Lower leg skin (tissue), 4 donors: ENCODE data around the gene DRC7. TPM values are rescaled to one million over a fixed set of nuclear protein-coding genes. Genes with fewer than 3 reads are reported as not detected.
"Not testable (repeated sequence)": the region's sequence is repeated elsewhere in the genome, so short reads cannot be mapped to it uniquely, and the experiment has no call there.

Source experiments
- DNase-seq, 2 donors: peaks; one replicate each; pipeline ENCODE4 v3.0.0-alpha.2; 2019; ENCODE audit warnings: low spot score in 2 of 2
- H3K4me3 ChIP-seq: fragments of 200-600 bp; sonication (generic); 2 replicates; pipeline ENCODE4 v1.5.1; 2017; ENCODE audit warnings: mild to moderate bottlenecking, low read depth; ENCODE audit not compliant: poor library complexity, severe bottlenecking
- POLR2A ChIP-seq, 2 donors: fragments of 450-650 bp; IDR thresholded peaks; one replicate each; pipeline ENCODE4 v1.6.1; 2016 to 2017; ENCODE audit warnings: antibody characterized with exemption in 2 of 2, mild to moderate bottlenecking in 1 of 2, moderate library complexity in 1 of 2
- WGBS, 2 donors: methylation state at CpG; one replicate each; pipeline ENCODE4 v1.1.5; 2018; 5-methylcytosine and 5-hydroxymethylcytosine counted together
- intact Hi-C: fragments of 100-400 bp; cut with DNase I; formaldehyde crosslinking; loops from one replicate; pipeline ENCODE4 v1.15.0; 2023; ENCODE audit warnings: low total_unique reads
- total RNA-seq, 4 donors: library from RNA; depleted of rRNA; stranded (reverse); fragments of >200 nt; gene quantifications; one replicate each; pipeline ENCODE4 v1.1.0, GENCODE V29; 2016
- TF ChIP-seq, protein P1 (sequence below), 3 donors: fragments of 450-650 bp; IDR thresholded peaks; one replicate each; pipeline ENCODE4 v1.5.1; 2016; ENCODE audit warnings: antibody characterized with exemption in 3 of 3, mild to moderate bottlenecking in 3 of 3, moderate library complexity in 2 of 3

The DRC7 gene
- total RNA-seq, 4 donors from 2014 or later, result not detected

DNA sequence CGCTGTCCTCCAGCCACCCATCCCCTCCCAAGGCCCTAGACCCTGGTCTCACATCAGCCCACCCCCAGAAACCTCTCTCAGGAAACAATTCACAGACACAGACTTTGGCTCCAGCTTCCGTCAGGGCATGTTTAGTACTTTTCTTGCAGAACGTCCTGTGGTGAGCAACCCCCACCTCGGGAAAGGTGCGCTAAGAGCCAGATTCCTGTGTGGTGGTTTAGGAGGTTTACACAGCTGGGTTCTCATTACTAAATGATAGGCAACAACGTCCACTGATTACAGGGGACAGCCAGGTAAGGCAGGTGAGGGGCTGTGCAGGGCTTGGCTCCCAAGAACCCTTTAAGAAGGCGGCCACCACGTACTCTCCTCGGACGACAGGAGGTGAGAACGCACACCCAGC is 78.4 kb downstream of the DRC7 start:
- intact Hi-C loops, result no loop called here
- no peak for DNase-seq
- TF ChIP-seq, protein P1, sequence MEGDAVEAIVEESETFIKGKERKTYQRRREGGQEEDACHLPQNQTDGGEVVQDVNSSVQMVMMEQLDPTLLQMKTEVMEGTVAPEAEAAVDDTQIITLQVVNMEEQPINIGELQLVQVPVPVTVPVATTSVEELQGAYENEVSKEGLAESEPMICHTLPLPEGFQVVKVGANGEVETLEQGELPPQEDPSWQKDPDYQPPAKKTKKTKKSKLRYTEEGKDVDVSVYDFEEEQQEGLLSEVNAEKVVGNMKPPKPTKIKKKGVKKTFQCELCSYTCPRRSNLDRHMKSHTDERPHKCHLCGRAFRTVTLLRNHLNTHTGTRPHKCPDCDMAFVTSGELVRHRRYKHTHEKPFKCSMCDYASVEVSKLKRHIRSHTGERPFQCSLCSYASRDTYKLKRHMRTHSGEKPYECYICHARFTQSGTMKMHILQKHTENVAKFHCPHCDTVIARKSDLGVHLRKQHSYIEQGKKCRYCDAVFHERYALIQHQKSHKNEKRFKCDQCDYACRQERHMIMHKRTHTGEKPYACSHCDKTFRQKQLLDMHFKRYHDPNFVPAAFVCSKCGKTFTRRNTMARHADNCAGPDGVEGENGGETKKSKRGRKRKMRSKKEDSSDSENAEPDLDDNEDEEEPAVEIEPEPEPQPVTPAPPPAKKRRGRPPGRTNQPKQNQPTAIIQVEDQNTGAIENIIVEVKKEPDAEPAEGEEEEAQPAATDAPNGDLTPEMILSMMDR (IDR thresholded peaks at IDR 0.05), result no peak
- no peak for TF ChIP-seq POLR2A (IDR thresholded peaks at IDR 0.05)
- H3K4me3 ChIP-seq, result no peak overlapping the region
- WGBS, 2 donors, result 85 to 88% methylated on average over 11 of the region's 11 CpGs

DNA sequence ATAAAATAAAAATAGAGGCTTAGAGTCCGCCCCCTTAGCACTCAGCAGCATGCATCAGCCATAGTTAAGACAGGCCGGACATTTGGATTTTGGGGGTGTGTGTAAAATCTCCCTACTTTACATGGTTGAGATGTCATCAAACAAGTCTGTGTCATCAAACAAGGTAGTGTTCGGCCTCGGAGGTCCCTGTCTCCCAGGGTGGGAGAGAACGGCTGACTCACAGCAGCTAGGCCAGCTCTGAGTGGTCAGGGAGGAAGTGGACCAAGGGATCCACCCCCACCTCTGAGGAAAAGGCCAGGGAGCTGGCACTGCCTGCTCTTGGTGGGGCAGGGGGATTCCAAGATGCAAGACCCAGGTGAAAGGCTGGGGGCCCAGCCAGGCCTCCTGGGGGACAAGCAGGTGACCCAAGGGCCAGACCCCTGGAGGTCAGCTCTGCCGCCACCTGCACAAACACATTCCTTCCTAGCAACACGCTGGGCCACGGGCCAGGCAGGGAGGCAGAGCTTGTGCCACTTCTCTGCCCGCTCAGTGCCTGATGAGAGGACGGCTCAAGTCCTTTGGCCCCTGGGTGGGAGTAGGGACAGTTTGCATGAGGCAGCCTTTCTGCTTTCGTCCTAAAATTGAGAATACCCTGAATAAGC is 79.2 kb downstream of the DRC7 start:
- H3K4me3 ChIP-seq, result no peak overlapping the region
- intact Hi-C loops, result no loop called here
- WGBS, 2 donors, result 92 to 95% methylated on average over 11 of the region's 11 CpGs
- no peak for DNase-seq
- TF ChIP-seq, protein P1 (IDR thresholded peaks at IDR 0.05), result no peak
- no peak for TF ChIP-seq POLR2A (IDR thresholded peaks at IDR 0.05)

DNA sequence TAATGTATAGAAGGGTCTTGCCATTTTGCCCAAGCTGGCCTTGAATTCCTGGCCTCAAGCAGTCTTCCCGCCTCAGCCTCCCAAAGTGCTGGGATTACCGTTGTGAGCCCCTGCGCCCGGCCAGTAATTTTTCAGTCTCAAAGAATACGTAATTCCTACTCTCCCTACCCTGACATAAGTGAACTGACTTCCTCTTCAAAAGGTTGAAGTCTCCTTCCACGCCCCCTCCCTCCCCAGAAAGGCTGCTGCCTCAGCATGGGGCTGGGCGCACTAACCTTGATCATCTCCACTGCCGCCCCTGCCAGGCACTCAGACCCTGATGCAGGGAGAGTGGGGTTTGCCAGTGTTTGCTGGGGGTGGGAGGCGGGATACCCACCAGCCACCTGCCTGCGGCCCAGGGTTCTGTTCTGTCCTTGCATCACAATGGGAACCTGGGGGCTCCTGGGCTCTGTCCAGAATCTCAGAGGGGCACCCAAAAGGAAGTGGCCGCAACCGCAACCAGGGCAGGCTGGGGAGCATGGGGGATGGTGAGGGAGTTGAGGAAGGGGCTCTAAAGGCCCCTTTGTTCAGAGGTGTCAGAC is 80.2 kb downstream of the DRC7 start:
- 91 to 96% methylated on average over 12 of the region's 12 CpGs for WGBS, 2 donors
- intact Hi-C loops, result no loop called here
- H3K4me3 ChIP-seq, result no peak overlapping the region
- TF ChIP-seq POLR2A (IDR thresholded peaks at IDR 0.05), result no peak
- TF ChIP-seq, protein P1 (IDR thresholded peaks at IDR 0.05), result no peak
- DNase-seq, result no peak

DNA sequence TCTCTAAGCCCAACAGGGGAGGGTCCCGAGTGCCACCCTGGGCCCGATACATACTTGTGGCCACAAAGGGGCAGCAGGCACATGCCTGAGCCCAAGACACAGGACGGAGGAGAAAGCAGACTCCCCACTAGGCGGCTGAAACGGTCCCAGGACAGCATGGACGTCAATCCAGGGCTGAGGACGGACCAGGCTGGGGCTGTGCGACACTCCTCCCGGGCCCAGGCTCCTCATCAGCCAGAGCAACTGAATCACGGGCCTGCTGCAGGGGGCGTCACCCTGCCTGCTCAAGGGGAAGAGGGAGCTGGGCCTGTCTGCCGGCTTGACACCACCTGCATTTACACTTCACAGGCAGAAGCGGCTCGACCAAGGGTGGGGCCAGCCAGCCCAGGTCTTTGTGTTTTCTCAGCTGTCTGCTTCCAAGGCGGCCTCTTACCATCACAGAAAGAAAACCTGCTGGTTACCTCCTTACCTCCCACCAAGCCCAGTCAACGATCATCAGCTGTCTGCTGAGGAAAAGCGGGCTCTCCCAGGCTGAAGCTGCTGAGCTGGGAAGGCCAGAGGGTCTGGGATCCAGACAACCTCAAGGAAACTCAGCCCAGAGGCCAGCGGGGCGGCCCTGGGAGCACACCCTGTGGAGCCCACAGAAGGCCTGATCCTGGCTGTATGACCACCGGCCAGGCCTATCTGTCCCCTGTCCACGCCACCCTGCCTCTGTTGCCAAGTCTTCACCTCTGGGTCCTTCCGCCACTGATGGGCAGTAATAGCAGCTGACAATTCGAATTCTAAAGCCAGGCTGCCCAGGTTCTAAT is 81.3 kb downstream of the DRC7 start:
- DNase-seq, result no peak
- H3K4me3 ChIP-seq, result no peak overlapping the region
- intact Hi-C loops, result loop anchor here (2.0 kb wide), 1 partner anchor 71 kb away; no protein-coding TSS in a partner anchor
- TF ChIP-seq POLR2A (IDR thresholded peaks at IDR 0.05), result no peak
- TF ChIP-seq, protein P1 (IDR thresholded peaks at IDR 0.05), result no peak
- WGBS, 2 donors, result 82 to 83% methylated on average over 20 to 22 of the region's 23 CpGs

DNA sequence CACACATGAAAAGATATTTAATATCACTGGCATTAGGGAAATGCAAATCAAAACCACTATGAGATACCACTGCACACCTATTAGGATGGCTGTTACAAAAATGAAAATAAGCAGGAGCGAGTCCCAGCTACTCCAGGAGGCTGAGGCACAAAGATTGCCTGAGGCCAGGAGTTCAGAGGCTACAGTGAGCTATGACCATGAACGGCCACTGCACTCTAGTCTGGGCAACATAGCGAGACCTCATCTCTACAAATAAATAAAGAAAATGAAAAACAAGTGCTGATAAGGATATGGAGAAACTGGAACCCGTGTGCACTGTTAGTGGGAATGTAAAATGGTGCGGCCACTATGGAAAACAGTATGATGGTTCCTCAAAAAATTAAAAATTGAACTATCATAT is 84.1 kb downstream of the DRC7 start:
- no peak overlapping the region for H3K4me3 ChIP-seq
- intact Hi-C loops, result no loop called here
- no peak for TF ChIP-seq POLR2A (IDR thresholded peaks at IDR 0.05)
- TF ChIP-seq, protein P1 (IDR thresholded peaks at IDR 0.05), result no peak
- WGBS, 2 donors, result 90 to 94% methylated on average over 5 of the region's 5 CpGs
- no peak for DNase-seq

DNA sequence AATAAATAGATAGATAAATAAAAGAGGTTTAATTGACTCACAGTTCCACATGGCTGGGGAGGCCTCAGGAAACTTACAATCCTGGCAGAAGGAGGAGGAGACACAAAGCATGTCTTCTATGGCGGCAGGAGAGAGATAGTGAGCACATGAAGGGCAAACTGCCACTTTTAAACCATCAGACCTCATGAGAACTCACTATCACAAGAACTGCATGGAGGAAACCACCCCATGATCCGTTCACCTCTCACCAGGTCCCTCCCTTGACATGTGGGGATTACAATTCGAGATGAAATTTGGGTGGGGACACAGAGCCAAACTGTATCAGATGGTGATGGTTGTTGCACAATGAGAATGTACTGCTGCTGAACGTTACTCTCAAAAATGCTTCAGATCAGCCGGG is 85.2 kb downstream of the DRC7 start:
- DNase-seq, H3K4me3 ChIP-seq, intact Hi-C loops: not testable (repeated sequence)
- 86 to 88% methylated on average over 5 of the region's 5 CpGs for WGBS, 2 donors
